Common myeloid progenitor, CD34-positive (primary cell): ENCODE results near the gene KCTD21.

ENCODE experiments used
- CTCF ChIA-PET: fragments of 350-600 bp; sonication (Branson Sonifier 250); formaldehyde crosslinking; loops from one replicate; lab custom pipeline; 2021; ENCODE audit warnings: antibody characterized with exemption; lab: Charles Lee
- POLR2A ChIA-PET: fragments of 350-600 bp; sonication (Branson Sonifier 250); formaldehyde crosslinking; loops from one replicate; lab custom pipeline; 2021; ENCODE audit warnings: antibody characterized with exemption; lab: Charles Lee
- DNase-seq, 3 donors: peaks; one replicate each; pipeline versions ENCODE4 v3.0.0 to v3.0.0-alpha.2; 2013
- H3K27ac ChIP-seq, 2 experiments: 1 replicate in 1 of 2; 2 replicates in 1 of 2; pipeline ENCODE4 v1.7.0; 2013; ENCODE audit warnings: inconsistent platforms in 2 of 2, low read length in 2 of 2, mild to moderate bottlenecking in 2 of 2, low read depth in 1 of 2, moderate library complexity in 1 of 2; ENCODE audit not compliant: severe bottlenecking in 2 of 2, insufficient read depth in 1 of 2, poor library complexity in 1 of 2
- H3K27me3 ChIP-seq, 5 experiments: replicated peaks in 2 of 5; 1 replicate in 3 of 5; 2 replicates in 2 of 5; pipeline versions ENCODE4 v1.6.1 to v1.7.0; 2013; ENCODE audit warnings: low read length in 4 of 5, mild to moderate bottlenecking in 2 of 5, moderate library complexity in 2 of 5, inconsistent platforms in 1 of 5; ENCODE audit not compliant: insufficient read depth in 5 of 5, control insufficient read depth in 4 of 5
- H3K36me3 ChIP-seq, 4 experiments: 1 replicate in 2 of 4; 2 replicates in 2 of 4; pipeline versions ENCODE4 v1.6.1 to v1.7.0; 2013; ENCODE audit warnings: low read length in 3 of 4, control low read depth in 1 of 4, mild to moderate bottlenecking in 1 of 4; ENCODE audit not compliant: control insufficient read depth in 4 of 4, insufficient read depth in 4 of 4
- H3K4me1 ChIP-seq, 4 experiments: 1 replicate in 3 of 4; 2 replicates in 1 of 4; pipeline versions ENCODE4 v1.6.1 to v1.7.1; 2013; ENCODE audit warnings: low read length in 3 of 4, mild to moderate bottlenecking in 3 of 4, control low read depth in 1 of 4, inconsistent platforms in 1 of 4, moderate library complexity in 1 of 4; ENCODE audit not compliant: control insufficient read depth in 4 of 4, insufficient read depth in 4 of 4; ENCODE audit errors: control extremely low read depth in 1 of 4
- H3K4me3 ChIP-seq, 7 experiments: 1 replicate in 4 of 7; 2 replicates in 3 of 7; pipeline versions ENCODE4 v1.5.1 to v1.7.0; 2013; ENCODE audit warnings: mild to moderate bottlenecking in 7 of 7, low read length in 6 of 7, moderate library complexity in 6 of 7, inconsistent platforms in 2 of 7, low read depth in 2 of 7, control low read depth in 1 of 7; ENCODE audit not compliant: insufficient read depth in 4 of 7, control insufficient read depth in 1 of 7; ENCODE audit errors: extremely low read depth in 1 of 7
- H3K9me3 ChIP-seq, 5 experiments: 1 replicate in 4 of 5; 2 replicates in 1 of 5; pipeline versions ENCODE4 v1.6.1 to v1.7.1; 2013; ENCODE audit warnings: low read length in 4 of 5, mild to moderate bottlenecking in 2 of 5, inconsistent platforms in 1 of 5, low read depth in 1 of 5, moderate library complexity in 1 of 5; ENCODE audit not compliant: control insufficient read depth in 4 of 5, insufficient read depth in 2 of 5; ENCODE audit errors: control extremely low read depth in 1 of 5
- WGBS: methylation state at CpG from one replicate; pipeline ENCODE4 v1.1.5; 2013; ENCODE audit not compliant: insufficient coverage; 5-methylcytosine and 5-hydroxymethylcytosine counted together

The KCTD21 gene

GRCh38 chr11:78213526-78214330, 25.3 kb upstream of the KCTD21 start:
- Histone ChIP-seq H3K4me3 (no peak overlapping the region), H3K4me1 (peaks cover 0 to 11% (median 5%) of the 10 kb centered on the region in 4 experiments), H3K27me3 (no peaks in the 10 kb centered on the region), H3K27ac (no peak overlapping the region), H3K9me3 (no peaks in the 10 kb centered on the region), H3K36me3 (peaks cover 4 to 63% (median 28%) of the 10 kb centered on the region in 4 experiments)
- ChIA-PET POLR2A (no interaction called here), CTCF (interaction anchor here (0.9 to 2.8 kb wide), 2 partner anchors 14 to 21 kb away, joined by 3 to 9 read pairs; no protein-coding TSS in a partner anchor)
- peak in 1 of 3 donors; percentile 28 for DNase-seq
- 27% methylated on average over 6 of the region's 8 CpGs for WGBS

- POLR2A ChIA-PET, result no interaction called here
- Histone ChIP-seq H3K4me1 (peaks cover 0 to 11% (median 5%) of the 10 kb centered on the region in 4 experiments), H3K36me3 (peaks cover 2 to 57% (median 20%) of the 10 kb centered on the region in 4 experiments), H3K9me3 (no peaks in the 10 kb centered on the region), H3K27me3 (no peaks in the 10 kb centered on the region), H3K27ac (no peak overlapping the region), H3K4me3 (no peak overlapping the region)
- CTCF ChIA-PET, result interaction anchor here (0.9 to 2.8 kb wide), 2 partner anchors 15 to 20 kb away, joined by 3 to 9 read pairs; no protein-coding TSS in a partner anchor
- 94% methylated on average over 11 of the region's 11 CpGs for WGBS
- no peak for DNase-seq
These were observed 24.4 kb upstream of the KCTD21 start for GRCh38 chr11:78212586-78213371.

GRCh38 chr11:78211565-78211964, 23.1 kb upstream of the KCTD21 start:
- ChIA-PET CTCF (no interaction called here), POLR2A (no interaction called here)
- Histone ChIP-seq H3K36me3 (peaks cover 2 to 53% (median 11%) of the 10 kb centered on the region in 4 experiments), H3K27ac (no peak overlapping the region), H3K4me1 (peaks cover 0 to 11% (median 5%) of the 10 kb centered on the region in 4 experiments), H3K4me3 (no peak overlapping the region), H3K9me3 (no peaks in the 10 kb centered on the region), H3K27me3 (no peaks in the 10 kb centered on the region)
- DNase-seq, result no peak
- WGBS, result 100% methylated on average over 3 of the region's 5 CpGs

GRCh38 chr11:78210000-78210608, 21.7 kb upstream of the KCTD21 start:
- WGBS, result 96% methylated on average over 27 of the region's 31 CpGs
- POLR2A ChIA-PET, result no interaction called here
- H3K9me3 ChIP-seq, result no peaks in the 10 kb centered on the region
- DNase-seq, result no peak
- no peak overlapping the region for H3K27ac ChIP-seq
- H3K27me3 ChIP-seq, result no peaks in the 10 kb centered on the region
- peaks cover 2 to 41% (median 5%) of the 10 kb centered on the region in 4 experiments for H3K36me3 ChIP-seq
- no peak overlapping the region for H3K4me3 ChIP-seq
- peaks cover 0 to 11% (median 5%) of the 10 kb centered on the region in 4 experiments for H3K4me1 ChIP-seq
- CTCF ChIA-PET, result interaction anchor here (0.7 to 1.3 kb wide), 2 partner anchors 15 to 225 kb away, joined by 3 to 4 read pairs; no protein-coding TSS in a partner anchor

- no peak for DNase-seq
- WGBS, result 97% methylated on average over 14 of the region's 18 CpGs
These were observed 21.1 kb upstream of the KCTD21 start for GRCh38 chr11:78209478-78209877.

GRCh38 chr11:78208257-78209165, 20.1 kb upstream of the KCTD21 start:
- H3K4me1 ChIP-seq, result no peaks in the 10 kb centered on the region
- H3K36me3 ChIP-seq, result peaks cover 0 to 28% (median 2%) of the 10 kb centered on the region in 4 experiments
- H3K9me3 ChIP-seq, result no peaks in the 10 kb centered on the region
- H3K27ac ChIP-seq, result no peak overlapping the region
- over 99% methylated on average over 15 of the region's 16 CpGs for WGBS
- H3K4me3 ChIP-seq, result no peak overlapping the region
- ChIA-PET POLR2A (no interaction called here), CTCF (no interaction called here)
- H3K27me3 ChIP-seq, result no peaks in the 10 kb centered on the region
- no peak for DNase-seq

More at GRCh38 chr11:78209478-78209877, 21.1 kb upstream of the KCTD21 start:
- POLR2A ChIA-PET, result no interaction called here
- Histone ChIP-seq H3K27me3 (no peaks in the 10 kb centered on the region), H3K36me3 (peaks cover 1 to 35% (median 2%) of the 10 kb centered on the region in 4 experiments), H3K27ac (no peak overlapping the region), H3K9me3 (no peaks in the 10 kb centered on the region), H3K4me1 (peaks cover 0 to 8% (median 4%) of the 10 kb centered on the region in 4 experiments), H3K4me3 (no peak overlapping the region)
- CTCF ChIA-PET, result interaction anchor here (1.3 kb wide), 1 partner anchor 226 kb away, joined by 4 read pairs; no protein-coding TSS in a partner anchor
